RKO (cell line): ENCODE data around the gene ATAD3B.
"Not testable (repeated sequence)": the region's sequence is repeated elsewhere in the genome, so short reads cannot be mapped to it uniquely, and the experiment has no call there.

Experiments
- DNase-seq: peaks from one replicate; pipeline ENCODE4 v3.0.0-alpha.2; 2016; ENCODE audit warnings: low spot score

ATAD3B gene

GRCh38 chr1:1479547-1480487 is 8.3 kb downstream of the ATAD3B start:
- no peak for DNase-seq

- not testable (repeated sequence) for DNase-seq
These were observed 8.9 kb downstream of the ATAD3B start for GRCh38 chr1:1480488-1480867.

- not testable (repeated sequence) for DNase-seq
These were observed 10.2 kb downstream of the ATAD3B start for GRCh38 chr1:1481811-1482210.

DNA sequence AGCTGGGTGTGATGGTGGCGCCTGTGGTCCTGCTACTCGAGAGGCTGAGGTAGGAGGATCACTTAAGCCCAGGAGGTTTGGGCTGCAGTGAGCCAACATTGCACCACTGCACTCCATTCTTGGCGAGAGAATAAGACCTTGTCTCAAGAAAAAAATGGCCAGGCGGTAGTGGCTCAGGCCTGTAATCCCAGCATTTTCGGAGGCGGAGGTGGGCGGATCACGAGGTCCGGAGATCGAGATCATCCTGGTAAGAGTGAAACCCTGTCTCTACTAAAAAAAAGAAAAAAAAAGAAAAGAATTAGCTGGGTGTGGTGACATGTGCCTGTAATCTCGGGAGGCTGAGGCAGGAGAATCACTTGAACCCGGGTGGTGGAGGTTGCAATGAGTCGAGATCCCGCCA is 11.3 kb downstream of the ATAD3B start:
- DNase-seq: no peak

DNA sequence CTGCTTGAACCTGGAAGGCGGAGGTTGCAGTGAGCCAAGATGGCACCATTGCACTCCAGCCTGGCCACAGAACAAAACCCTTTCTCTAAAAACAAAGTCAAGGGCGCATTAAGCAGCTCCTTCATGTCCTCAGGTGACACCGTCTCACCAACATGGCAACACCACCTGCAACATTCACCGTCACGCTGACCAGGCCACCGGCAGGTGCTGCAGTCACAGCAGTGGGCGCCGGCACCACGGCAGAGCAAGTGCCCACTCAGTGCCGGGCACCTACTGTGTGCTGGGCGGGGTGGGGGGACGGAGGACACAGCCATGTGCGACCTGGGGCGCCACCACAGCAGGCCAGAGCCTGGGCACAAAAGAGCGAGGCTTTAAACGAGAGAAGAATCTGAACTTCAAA is 12.1 kb downstream of the ATAD3B start:
- DNase-seq: no peak

DNA sequence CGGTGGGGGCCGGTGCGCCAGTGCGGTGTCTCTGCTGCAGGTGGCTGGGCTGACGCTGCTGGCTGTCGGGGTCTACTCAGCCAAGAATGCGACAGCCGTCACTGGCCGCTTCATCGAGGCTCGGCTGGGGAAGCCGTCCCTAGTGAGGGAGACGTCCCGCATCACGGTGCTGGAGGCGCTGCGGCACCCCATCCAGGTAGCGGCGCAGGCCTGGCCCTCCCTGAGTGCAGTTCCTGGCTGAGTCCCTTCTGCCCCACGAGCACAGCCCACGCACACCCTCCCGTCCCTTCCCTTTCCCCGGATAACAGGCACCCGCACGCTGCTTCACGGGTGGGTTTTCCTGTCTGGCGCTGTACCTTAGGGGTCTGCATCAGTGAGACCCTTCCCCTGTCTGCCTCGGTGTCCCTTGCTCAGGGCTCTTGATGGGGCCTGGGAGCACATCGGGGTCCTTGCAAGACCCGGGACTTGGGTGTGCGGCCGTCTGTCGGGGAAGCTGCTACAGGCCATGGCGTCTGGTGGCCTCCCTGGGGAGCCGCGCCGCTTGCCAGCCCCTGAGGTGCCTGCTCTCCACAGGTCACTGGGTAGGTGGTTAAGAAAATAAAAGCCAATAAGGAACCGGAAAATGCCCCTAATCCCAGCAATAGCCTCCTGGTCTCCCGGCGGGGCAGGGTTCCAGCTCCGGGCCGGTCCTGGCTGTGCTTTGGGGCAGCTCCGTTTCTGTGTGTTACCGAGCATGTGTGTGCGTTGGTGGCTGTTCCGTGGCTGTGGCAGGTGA is 13.6 kb downstream of the ATAD3B start:
- not testable (repeated sequence) for DNase-seq

GRCh38 chr1:1485755-1486317 is 14.3 kb downstream of the ATAD3B start:
- DNase-seq: not testable (repeated sequence)

DNA sequence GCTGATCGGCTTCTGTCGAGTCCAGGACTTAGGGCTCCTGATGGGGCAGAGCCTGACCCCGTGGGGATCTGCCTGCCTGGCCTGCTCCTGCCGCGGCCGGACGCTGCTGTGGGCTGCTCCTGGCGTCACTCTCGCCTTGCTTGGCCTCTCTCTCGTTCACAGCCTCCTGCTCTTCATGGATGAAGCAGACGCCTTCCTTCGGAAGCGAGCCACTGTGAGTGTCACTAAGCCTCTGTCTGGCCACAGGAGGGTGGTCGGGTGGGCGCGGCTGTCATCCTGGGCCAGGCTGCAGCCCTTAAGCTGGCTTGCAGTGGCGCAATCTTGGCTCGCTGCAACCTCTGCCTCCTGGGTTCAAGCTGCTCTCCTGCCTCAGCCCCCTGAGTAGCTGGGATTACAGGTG is 16.1 kb downstream of the ATAD3B start:
- DNase-seq: no peak

GRCh38 chr1:1489231-1489630 is 17.7 kb downstream of the ATAD3B start:
- no peak for DNase-seq

GRCh38 chr1:1489861-1490260 is 18.3 kb downstream of the ATAD3B start:
- DNase-seq: no peak

DNA sequence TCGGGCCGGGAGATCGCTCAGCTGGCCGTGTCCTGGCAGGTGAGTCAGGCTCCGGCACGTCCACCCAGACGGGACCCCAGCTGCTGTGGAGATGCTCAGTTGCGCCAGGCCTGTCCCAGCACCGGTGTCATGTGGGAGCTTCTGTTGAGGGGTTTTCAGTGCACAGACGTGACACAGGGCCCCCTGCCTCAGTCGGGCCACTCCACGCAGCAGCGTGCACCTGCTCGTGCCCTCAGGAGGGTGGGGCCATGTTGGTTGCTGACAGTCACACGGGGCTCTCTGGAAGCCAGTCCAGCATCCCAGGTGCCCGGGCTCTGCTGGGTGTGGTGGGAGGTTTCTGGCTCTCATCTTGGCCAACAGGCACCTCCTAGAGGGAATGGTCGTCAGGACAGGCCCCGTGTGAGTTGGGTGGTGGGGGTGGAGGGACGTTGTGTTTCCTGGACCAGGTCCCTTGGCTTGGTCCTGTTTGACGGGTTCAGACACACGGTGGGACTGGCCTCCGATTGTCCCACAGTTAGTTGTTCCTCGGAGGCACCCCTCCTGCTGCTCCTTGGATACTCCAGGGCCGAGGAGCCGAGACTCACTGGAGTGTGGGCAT is 19.2 kb downstream of the ATAD3B start:
- DNase-seq: no peak

DNA sequence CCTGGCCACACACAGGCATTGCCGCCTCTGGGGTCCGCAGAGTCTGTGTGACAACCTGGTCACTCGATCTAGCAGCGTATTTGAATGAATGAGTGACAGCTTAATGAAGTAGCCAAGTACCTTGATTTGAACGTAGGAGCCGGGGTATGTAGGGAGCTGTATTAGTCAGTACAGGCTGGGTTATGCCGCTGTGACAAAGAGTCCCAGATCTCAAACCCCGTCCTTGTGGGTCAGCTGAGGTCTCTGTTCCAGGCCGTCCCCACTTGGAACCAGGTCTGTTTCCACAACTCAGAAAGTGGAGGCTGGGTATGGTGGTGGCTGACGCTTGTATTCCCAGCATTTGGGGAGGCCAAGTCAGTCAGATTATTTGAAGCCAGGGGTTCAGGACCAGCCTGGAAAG is 20.0 kb downstream of the ATAD3B start:
- DNase-seq: no peak

- not testable (repeated sequence) for DNase-seq
These were observed 22.7 kb downstream of the ATAD3B start for GRCh38 chr1:1494311-1494710.

GRCh38 chr1:1495461-1495975 is 24.0 kb downstream of the ATAD3B start:
- not testable (repeated sequence) for DNase-seq

DNA sequence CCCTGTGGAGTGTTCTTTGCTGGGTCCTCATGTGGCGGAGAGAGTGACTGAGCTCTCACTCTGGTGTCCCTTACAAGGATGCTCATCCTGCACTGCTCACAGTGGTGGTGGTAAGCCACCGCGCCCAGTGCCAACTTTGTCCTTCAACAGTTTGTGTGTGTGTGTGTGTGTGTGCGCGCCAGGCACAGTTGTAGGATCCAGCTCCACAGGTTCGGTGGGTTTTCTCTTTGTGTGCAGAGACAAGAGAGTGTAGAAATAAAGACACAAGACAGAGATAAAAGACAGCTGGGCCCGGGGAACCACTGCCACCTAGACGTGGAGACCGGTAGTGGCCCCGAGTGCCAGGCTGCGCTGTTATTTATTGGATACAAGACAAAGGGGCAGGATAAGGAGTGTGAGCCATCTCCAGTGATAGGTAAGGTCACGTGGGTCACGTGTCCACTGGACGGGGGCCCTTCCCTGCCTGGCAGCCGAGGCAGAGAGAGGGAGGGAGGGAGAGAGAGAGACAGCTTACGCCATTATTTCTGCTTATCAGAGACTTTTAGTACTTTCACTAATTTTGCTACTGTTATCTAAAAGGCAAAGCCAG is 33.3 kb downstream of the ATAD3B start:
- peak; percentile 77 for DNase-seq

- peak; percentile 70 for DNase-seq
These were observed 33.8 kb downstream of the ATAD3B start for GRCh38 chr1:1505366-1505798.

GRCh38 chr1:1505801-1506200 is 34.2 kb downstream of the ATAD3B start:
- not testable (repeated sequence) for DNase-seq

DNA sequence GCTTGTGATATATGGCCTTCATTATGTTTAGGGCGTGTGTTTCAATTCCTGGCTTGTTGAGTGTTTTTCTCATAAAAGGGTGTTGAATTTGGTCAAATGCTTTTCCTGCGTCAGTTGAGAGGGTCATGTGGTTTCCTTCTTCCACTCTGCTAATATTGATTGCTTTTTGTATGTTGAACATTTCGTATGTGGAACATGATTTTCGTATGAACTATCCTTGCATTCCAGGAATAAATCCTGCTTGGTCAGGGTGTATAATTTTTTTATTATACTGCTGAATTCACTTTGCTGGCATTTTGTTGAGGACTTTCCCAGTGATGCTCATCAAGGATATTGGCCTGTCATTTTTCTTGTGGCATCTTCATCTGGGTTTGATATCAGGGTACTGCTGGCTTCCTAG is 35.7 kb downstream of the ATAD3B start:
- DNase-seq: no peak

DNA sequence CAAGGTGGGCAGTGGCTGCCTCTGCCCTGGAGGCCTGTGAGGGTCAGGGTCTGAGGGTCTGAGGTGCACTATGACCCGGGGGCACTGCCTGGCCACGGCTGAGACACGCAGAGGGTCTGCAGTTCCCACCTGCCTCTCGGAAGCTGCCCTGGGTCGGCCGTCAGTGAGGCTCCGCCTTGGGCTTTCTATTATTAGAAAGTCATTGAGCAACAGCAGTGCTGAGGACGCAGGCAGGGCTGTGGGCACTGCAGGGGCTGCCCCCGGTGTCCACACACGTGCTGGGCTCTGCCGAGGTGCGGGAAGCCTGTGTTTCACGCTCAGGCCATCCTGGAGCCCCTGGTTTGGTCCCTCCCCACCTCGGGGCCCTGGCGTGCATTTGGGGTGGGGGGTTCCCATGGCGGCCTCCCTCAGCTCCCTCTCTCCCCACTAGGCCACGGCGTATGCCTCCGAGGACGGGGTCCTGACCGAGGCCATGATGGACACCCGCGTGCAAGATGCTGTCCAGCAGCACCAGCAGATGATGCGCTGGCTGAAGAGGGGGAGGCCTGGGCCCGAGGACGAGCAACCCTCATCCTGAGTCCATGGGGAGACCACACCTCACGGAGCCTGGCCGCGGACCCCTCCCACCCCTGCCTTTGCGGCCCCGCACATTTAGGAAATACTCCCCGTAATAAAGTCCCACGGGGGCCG is 37.4 kb downstream of the ATAD3B start:
- DNase-seq: not testable (repeated sequence)

DNA sequence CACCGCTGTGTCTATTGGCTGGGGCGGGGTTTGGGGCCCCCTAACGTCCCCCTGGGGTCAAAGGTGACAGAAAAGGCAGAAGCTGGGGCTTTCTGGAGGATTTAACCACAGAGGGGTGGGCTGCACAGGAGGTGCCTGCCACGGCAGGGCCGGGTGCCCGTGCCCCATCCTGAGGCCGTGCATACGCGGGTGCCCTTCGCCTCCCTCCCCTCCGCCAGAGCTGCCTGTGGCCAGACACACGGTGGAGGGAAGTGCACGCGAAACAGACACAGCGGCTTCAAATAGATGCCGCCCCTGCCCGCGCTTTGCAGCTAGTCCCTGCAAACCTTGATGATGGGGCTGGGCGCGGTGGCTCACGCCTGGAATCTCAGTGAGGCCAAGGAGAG is 37.9 kb downstream of the ATAD3B start:
- DNase-seq: not testable (repeated sequence)

DNA sequence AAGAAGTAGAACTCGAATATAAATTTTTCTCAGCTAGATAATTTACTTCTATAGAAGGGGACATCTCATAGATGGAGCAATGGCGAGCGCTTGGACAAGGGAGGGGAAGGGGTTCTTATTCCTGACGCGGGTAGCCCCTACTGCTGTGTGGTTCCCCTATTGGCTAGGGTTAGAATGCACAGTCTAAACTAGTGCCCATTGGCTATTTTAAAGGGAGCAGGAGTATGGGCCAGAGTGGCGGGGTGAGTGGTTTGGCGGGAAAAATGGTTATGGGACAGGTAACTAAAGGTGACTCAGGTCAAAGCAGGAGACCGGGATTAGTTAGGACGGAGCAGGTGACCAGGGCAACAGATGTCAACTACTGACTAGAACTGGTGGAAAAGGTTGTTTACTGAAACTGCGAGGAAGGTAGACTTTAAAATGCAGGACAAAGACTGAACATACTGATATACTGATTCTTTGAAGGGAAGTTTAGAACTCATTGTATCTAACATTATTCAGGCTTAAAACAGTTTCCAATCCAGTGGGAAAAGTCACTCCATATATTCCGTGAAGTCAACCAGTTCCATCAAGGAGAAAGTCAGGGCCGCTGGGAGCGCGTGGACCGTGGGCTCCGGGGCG is 39.5 kb downstream of the ATAD3B start:
- peak; percentile 36 for DNase-seq
